Peyer's patch (tissue), 4 donors: ENCODE data around the gene ABCD3.

ENCODE experiments used
- CTCF ChIP-seq, 6 experiments: fragments of 450-650 bp in 4 of 6; fragments of 200-600 bp in 2 of 6; sonication (generic) in 1 of 6; IDR thresholded peaks; one replicate each; pipeline ENCODE4 v1.5.1; 2017 to 2019; ENCODE audit warnings: antibody characterized with exemption in 6 of 6, mild to moderate bottlenecking in 3 of 6, moderate library complexity in 1 of 6
- POLR2A ChIP-seq, 2 donors: fragments of 450-650 bp; IDR thresholded peaks; one replicate each; pipeline ENCODE4 v1.5.1; 2017; ENCODE audit warnings: antibody characterized with exemption in 2 of 2, mild to moderate bottlenecking in 2 of 2, moderate library complexity in 2 of 2

GRCh38 chr1:94418664-94419655, 771 bp downstream of the ABCD3 start:
- TF ChIP-seq CTCF (IDR thresholded peaks at IDR 0.05) (no peak), POLR2A (IDR thresholded peaks at IDR 0.05) (peak in 1 of 2 donors; percentile 21)
